Panc1 (cell line): Measurements from ENCODE around the gene SPAG4.

Source experiments
- CTCF ChIP-seq: fragments of 450-650 bp; IDR thresholded peaks from 2 replicates; pipeline ENCODE4 v1.5.1; 2017; ENCODE audit warnings: mild to moderate bottlenecking
- POLR2AphosphoS5 ChIP-seq: IDR thresholded peaks from 2 replicates; pipeline ENCODE4 v1.6.1; 2012; ENCODE audit warnings: mild to moderate bottlenecking, low read depth, low read length, moderate library complexity

GRCh38 chr20:35652641-35653429 lies 37.2 kb downstream of the SPAG4 start:
- TF ChIP-seq CTCF (no peak), POLR2AphosphoS5 (no peak; the same call in 1 of the 2 replicates)
